ENCODE data around the gene GRIA1.

DNA sequence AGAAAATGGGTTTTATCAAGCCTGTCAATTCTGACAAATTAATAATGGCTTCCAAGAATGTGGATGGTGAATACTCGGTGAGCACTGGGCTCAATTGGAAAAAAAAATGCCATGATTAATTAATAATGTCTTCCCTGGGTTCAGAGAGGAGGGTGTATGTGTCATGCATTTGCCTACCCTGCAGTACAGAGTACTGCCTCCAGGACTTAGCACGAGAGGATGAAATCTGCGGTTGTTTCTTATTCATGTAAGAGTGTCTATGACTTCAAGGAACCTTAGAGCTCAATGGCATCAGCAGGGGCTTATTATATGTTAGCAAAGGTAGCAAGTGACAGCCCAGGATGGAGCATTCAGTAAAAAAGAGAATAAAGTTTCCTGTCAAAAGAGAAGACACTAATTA, 132.7 kb downstream of the GRIA1 start:
- TF ChIP-seq EZH2 (IDR thresholded peaks at IDR 0.05) (no peak), EZH2phosphoT487 (IDR thresholded peaks at IDR 0.05) (no peak)
- TF ChIP-seq, protein P1, sequence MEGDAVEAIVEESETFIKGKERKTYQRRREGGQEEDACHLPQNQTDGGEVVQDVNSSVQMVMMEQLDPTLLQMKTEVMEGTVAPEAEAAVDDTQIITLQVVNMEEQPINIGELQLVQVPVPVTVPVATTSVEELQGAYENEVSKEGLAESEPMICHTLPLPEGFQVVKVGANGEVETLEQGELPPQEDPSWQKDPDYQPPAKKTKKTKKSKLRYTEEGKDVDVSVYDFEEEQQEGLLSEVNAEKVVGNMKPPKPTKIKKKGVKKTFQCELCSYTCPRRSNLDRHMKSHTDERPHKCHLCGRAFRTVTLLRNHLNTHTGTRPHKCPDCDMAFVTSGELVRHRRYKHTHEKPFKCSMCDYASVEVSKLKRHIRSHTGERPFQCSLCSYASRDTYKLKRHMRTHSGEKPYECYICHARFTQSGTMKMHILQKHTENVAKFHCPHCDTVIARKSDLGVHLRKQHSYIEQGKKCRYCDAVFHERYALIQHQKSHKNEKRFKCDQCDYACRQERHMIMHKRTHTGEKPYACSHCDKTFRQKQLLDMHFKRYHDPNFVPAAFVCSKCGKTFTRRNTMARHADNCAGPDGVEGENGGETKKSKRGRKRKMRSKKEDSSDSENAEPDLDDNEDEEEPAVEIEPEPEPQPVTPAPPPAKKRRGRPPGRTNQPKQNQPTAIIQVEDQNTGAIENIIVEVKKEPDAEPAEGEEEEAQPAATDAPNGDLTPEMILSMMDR (IDR thresholded peaks at IDR 0.05), result peak; percentile 6

Measured in neural progenitor cell (in vitro differentiated cells).